Endodermal cell (in vitro differentiated cells): ENCODE results near the gene CDH4. TPM values are rescaled to one million over a fixed set of nuclear protein-coding genes. Genes with fewer than 3 reads are reported as not detected.

Source experiments
- DNase-seq: peaks from one replicate; pipeline ENCODE4 v3.0.0-alpha.2; 2017
- H3K27ac ChIP-seq: 2 replicates; pipeline ENCODE4 v1.5.1; 2013; ENCODE audit warnings: mild to moderate bottlenecking, low read depth, low read length, moderate library complexity
- H3K27me3 ChIP-seq: 2 replicates; pipeline ENCODE4 v1.6.1; 2013; ENCODE audit warnings: mild to moderate bottlenecking, low read length, moderate library complexity; ENCODE audit not compliant: insufficient read depth, control insufficient read depth, poor library complexity, severe bottlenecking
- H3K36me3 ChIP-seq: 2 replicates; pipeline ENCODE4 v1.7.0; 2013; ENCODE audit warnings: mild to moderate bottlenecking, low read length, moderate library complexity; ENCODE audit not compliant: control insufficient read depth, insufficient read depth
- H3K4me1 ChIP-seq: one replicate; pipeline ENCODE4 v1.7.0; 2013; ENCODE audit warnings: low read length; ENCODE audit not compliant: control insufficient read depth, insufficient read depth
- H3K4me3 ChIP-seq: 2 replicates; pipeline ENCODE4 v1.5.1; 2013; ENCODE audit warnings: mild to moderate bottlenecking, low read length, moderate library complexity
- H3K9ac ChIP-seq: 2 replicates; pipeline ENCODE4 v1.6.1; 2013; ENCODE audit warnings: mild to moderate bottlenecking, low read length, moderate library complexity; ENCODE audit not compliant: poor library complexity, severe bottlenecking; ENCODE audit errors: extremely low read depth
- H3K9me3 ChIP-seq: 2 replicates; pipeline ENCODE4 v1.6.1; 2013; ENCODE audit warnings: mild to moderate bottlenecking, low read length, moderate library complexity; ENCODE audit not compliant: control insufficient read depth
- H3K27ac Mint-ChIP-seq: 2 replicates; pipeline ENCODE4 v1.8.0; 2020; ENCODE audit warnings: mixed read lengths
- H3K27me3 Mint-ChIP-seq: 2 replicates; pipeline ENCODE4 v1.8.0; 2021; ENCODE audit warnings: mild to moderate bottlenecking, mixed read lengths; ENCODE audit not compliant: insufficient read depth
- H3K36me3 Mint-ChIP-seq: 2 replicates; pipeline ENCODE4 v1.8.0; 2020; ENCODE audit warnings: low read depth, mixed read lengths
- H3K4me1 Mint-ChIP-seq: 2 replicates; pipeline ENCODE4 v1.8.0; 2020; ENCODE audit warnings: mixed read lengths
- H3K4me3 Mint-ChIP-seq: 2 replicates; pipeline ENCODE4 v1.8.0; 2020; ENCODE audit warnings: mild to moderate bottlenecking, moderate library complexity, mixed read lengths
- H3K9me3 Mint-ChIP-seq: 2 replicates; pipeline ENCODE4 v1.8.0; 2020; ENCODE audit warnings: mild to moderate bottlenecking, mixed read lengths
- WGBS, 2 experiments: methylation state at CpG; one replicate each; pipeline versions ENCODE4 v1.1.5 to v1.1.7; 2013; ENCODE audit warnings: missing lambda C conversion rate in 2 of 2, mixed read lengths in 1 of 2; ENCODE audit not compliant: insufficient coverage in 1 of 2, insufficient read length in 1 of 2; 5-methylcytosine and 5-hydroxymethylcytosine counted together
- total RNA-seq, 2 donors: library from RNA; stranded (reverse); fragmentation: NEBNext Ultra II Directional in 1 of 2; extraction: Animal tissue kit (Norgen Biotek cat#: 25700) in 1 of 2; gene quantifications; 2 replicates in 1 of 2; 3 replicates in 1 of 2; pipeline ENCODE4 v1.2.1, GENCODE V29; 2021
- TF ChIP-seq, protein P1 (sequence below): fragments of 200-600 bp; sonication (generic); conservative IDR thresholded peaks from 2 replicates; pipeline ENCODE4 v1.5.0; 2021; ENCODE audit warnings: antibody characterized with exemption, mild to moderate bottlenecking

Gene CDH4
- total RNA-seq, 2 donors from 2014 or later = 1.8 to 5.8 TPM

DNA sequence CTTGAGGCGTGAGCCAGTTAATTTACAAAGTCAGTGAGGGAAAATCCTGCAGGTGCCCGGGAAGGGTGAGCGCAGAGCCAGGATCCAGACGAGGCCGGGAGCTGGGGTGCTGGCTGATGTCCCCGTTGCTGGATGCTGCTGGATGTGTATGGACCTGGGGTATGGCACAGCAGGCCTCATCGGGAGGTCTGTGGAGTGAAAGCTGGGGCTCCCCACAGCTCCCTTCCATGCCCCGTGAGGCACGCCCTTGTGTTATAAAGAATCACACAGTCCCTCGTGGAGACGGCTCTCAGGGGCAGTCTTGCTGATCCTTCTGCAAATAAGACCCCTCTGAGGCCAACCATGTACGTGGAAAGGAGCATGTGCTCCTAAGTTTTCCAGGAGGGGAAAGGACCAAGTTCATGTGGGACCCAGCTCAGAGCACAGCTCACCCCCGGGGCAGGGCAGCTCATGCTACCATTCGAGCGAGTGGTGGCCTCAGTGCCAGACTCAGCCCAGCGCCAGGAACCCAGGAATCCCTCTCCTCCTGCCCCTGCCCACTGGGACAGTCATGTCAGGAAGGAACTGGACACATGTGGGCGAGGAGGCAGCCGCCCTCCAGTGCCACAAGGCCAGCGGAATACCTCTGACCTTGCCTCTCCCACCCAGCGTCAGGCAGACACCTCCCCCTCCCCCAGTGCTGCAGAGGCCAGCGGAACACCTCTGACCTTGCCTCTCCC lies 97.5 kb downstream of the CDH4 start:
- Histone ChIP-seq H3K4me3 (no peak overlapping the region), H3K9me3 (no peaks in the 10 kb centered on the region), H3K4me1 (no peaks in the 10 kb centered on the region), H3K9ac (no peak overlapping the region), H3K27ac (no peak overlapping the region), H3K27me3 (no peaks in the 10 kb centered on the region), H3K36me3 (no peaks in the 10 kb centered on the region)
- WGBS, 2 experiments = 84 to 92% methylated on average over 7 to 20 of the region's 21 CpGs
- Mint-ChIP-seq H3K27ac (no peak overlapping the region), H3K4me1 (peaks cover 18% of the 10 kb centered on the region), H3K4me3 (no peak overlapping the region), H3K36me3 (no peaks in the 10 kb centered on the region), H3K9me3 (peaks cover 4% of the 10 kb centered on the region), H3K27me3 (peaks cover 24% of the 10 kb centered on the region)
- DNase-seq = no peak
- TF ChIP-seq, protein P1, sequence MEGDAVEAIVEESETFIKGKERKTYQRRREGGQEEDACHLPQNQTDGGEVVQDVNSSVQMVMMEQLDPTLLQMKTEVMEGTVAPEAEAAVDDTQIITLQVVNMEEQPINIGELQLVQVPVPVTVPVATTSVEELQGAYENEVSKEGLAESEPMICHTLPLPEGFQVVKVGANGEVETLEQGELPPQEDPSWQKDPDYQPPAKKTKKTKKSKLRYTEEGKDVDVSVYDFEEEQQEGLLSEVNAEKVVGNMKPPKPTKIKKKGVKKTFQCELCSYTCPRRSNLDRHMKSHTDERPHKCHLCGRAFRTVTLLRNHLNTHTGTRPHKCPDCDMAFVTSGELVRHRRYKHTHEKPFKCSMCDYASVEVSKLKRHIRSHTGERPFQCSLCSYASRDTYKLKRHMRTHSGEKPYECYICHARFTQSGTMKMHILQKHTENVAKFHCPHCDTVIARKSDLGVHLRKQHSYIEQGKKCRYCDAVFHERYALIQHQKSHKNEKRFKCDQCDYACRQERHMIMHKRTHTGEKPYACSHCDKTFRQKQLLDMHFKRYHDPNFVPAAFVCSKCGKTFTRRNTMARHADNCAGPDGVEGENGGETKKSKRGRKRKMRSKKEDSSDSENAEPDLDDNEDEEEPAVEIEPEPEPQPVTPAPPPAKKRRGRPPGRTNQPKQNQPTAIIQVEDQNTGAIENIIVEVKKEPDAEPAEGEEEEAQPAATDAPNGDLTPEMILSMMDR = no peak

GRCh38 chr20:61350500-61351250 lies 98.6 kb downstream of the CDH4 start:
- Mint-ChIP-seq H3K4me3 (no peak overlapping the region), H3K27me3 (peaks cover 31% of the 10 kb centered on the region), H3K9me3 (peaks cover 4% of the 10 kb centered on the region), H3K36me3 (no peaks in the 10 kb centered on the region), H3K4me1 (peaks cover 18% of the 10 kb centered on the region), H3K27ac (no peak overlapping the region)
- H3K27me3 ChIP-seq = no peaks in the 10 kb centered on the region
- TF ChIP-seq, protein P1 = peak; percentile 58
- no peak overlapping the region for H3K9ac ChIP-seq
- WGBS, 2 experiments = 93% methylated on average over 12 to 14 of the region's 14 CpGs
- H3K36me3 ChIP-seq = no peaks in the 10 kb centered on the region
- DNase-seq = peak; percentile 64
- no peaks in the 10 kb centered on the region for H3K9me3 ChIP-seq
- H3K27ac ChIP-seq = no peak overlapping the region
- no peaks in the 10 kb centered on the region for H3K4me1 ChIP-seq
- H3K4me3 ChIP-seq = no peak overlapping the region

GRCh38 chr20:61352346-61353260 lies 100.5 kb downstream of the CDH4 start:
- 13 to 32% methylated on average over 9 to 33 of the region's 33 CpGs for WGBS, 2 experiments
- H3K4me3 ChIP-seq = peak overlapping the region; percentile 49
- H3K4me1 ChIP-seq = no peaks in the 10 kb centered on the region
- no peaks in the 10 kb centered on the region for H3K36me3 Mint-ChIP-seq
- H3K4me3 Mint-ChIP-seq = no peak overlapping the region
- peaks cover 23% of the 10 kb centered on the region for H3K4me1 Mint-ChIP-seq
- peaks cover 40% of the 10 kb centered on the region for H3K27me3 Mint-ChIP-seq
- no peak overlapping the region for H3K27ac ChIP-seq
- peaks cover 4% of the 10 kb centered on the region for H3K9me3 Mint-ChIP-seq
- H3K27ac Mint-ChIP-seq = no peak overlapping the region
- H3K9ac ChIP-seq = no peak overlapping the region
- TF ChIP-seq, protein P1 = no peak
- H3K9me3 ChIP-seq = no peaks in the 10 kb centered on the region
- no peaks in the 10 kb centered on the region for H3K36me3 ChIP-seq
- H3K27me3 ChIP-seq = no peaks in the 10 kb centered on the region
- DNase-seq = peak; percentile 54
